GM12878 (cell line): ENCODE data around the gene CARD19. TPM values are rescaled to one million over a fixed set of nuclear protein-coding genes. Genes with fewer than 3 reads are reported as not detected.

ENCODE experiments used
- DPF2 ChIP-seq: fragments of 450-650 bp; IDR thresholded peaks from 2 replicates; pipeline ENCODE4 v1.6.1; 2017; ENCODE audit warnings: mild to moderate bottlenecking
- EP300 ChIP-seq, 2 experiments: fragments of 150-350 bp in 1 of 2; IDR thresholded peaks; 2 replicates each; pipeline ENCODE4 v1.6.1; 2011 to 2012; ENCODE audit warnings: low read depth in 2 of 2, low read length in 2 of 2, borderline replicate concordance in 1 of 2, improper control_type of control experiment in 1 of 2, inconsistent platforms in 1 of 2; ENCODE audit not compliant: control insufficient read depth in 1 of 2
- IKZF2 ChIP-seq, 2 experiments: fragments of 450-650 bp; IDR thresholded peaks; 2 replicates each; pipeline ENCODE4 v1.6.1; 2017; ENCODE audit warnings: mild to moderate bottlenecking in 2 of 2, moderate library complexity in 2 of 2
- MYC ChIP-seq: IDR thresholded peaks from 2 replicates; pipeline ENCODE4 v1.6.1; 2011; ENCODE audit warnings: mild to moderate bottlenecking, low read length, moderate library complexity, inconsistent platforms; ENCODE audit not compliant: insufficient read depth, insufficient replicate concordance, insufficient read length, severe bottlenecking
- NRF1 ChIP-seq: conservative IDR thresholded peaks from 2 replicates; pipeline ENCODE4 v1.6.1; 2011; ENCODE audit warnings: mild to moderate bottlenecking, low read depth, low read length, improper control_type of control experiment
- RBBP5 ChIP-seq: fragments of 200-600 bp; sonication (generic); conservative IDR thresholded peaks from 2 replicates; pipeline ENCODE4 v1.6.1; 2016
- SIN3A ChIP-seq: IDR thresholded peaks from 2 replicates; pipeline ENCODE4 v1.6.1; 2012; ENCODE audit warnings: low read depth, low read length, improper control_type of control experiment
- TCF7 ChIP-seq: IDR thresholded peaks from 2 replicates; pipeline ENCODE4 v1.6.1; 2014; ENCODE audit warnings: antibody characterized with exemption, borderline replicate concordance
- ZBTB40 ChIP-seq: fragments of 450-650 bp; IDR thresholded peaks from 2 replicates; pipeline ENCODE4 v1.6.1; 2016; ENCODE audit warnings: mild to moderate bottlenecking, moderate library complexity, borderline replicate concordance
- polyA plus RNA-seq, 11 experiments: library from polyadenylated mRNA; depleted of rRNA in 4 of 11; unstranded in 6 of 11; stranded (reverse) in 5 of 11; fragments of >200 nt; fragmentation: Nextera tagmentation in 4 of 11; fragmentation: Illumina TruSeq in 1 of 11; extraction: Ambion mirVana in 4 of 11; extraction: Trizol in 1 of 11; gene quantifications; 1 replicate in 1 of 11; 2 replicates in 10 of 11; pipeline versions ENCODE4 v1.2.1 to v1.2.3, GENCODE V29; 2011 to 2016; ENCODE audit warnings: inconsistent platforms in 2 of 11, missing spikeins in 2 of 11, low read depth in 1 of 11
- total RNA-seq, 4 experiments: library from RNA; depleted of rRNA in 3 of 4; stranded (reverse); fragments of >200 nt in 3 of 4; fragmentation: Illumina TruSeq in 1 of 4; extraction: Trizol in 1 of 4; gene quantifications; 2 replicates each; pipeline versions ENCODE4 v1.2.1 to v1.2.3, GENCODE V29; 2013 to 2021
- TF ChIP-seq, protein P1 (sequence below): fragments of 450-650 bp; IDR thresholded peaks from 2 replicates; pipeline ENCODE4 v1.6.1; 2017; ENCODE audit warnings: mild to moderate bottlenecking, moderate library complexity
- TF ChIP-seq, protein P2 (sequence below): fragments of 450-650 bp; IDR thresholded peaks from 2 replicates; pipeline ENCODE4 v1.6.1; 2018; ENCODE audit warnings: borderline replicate concordance, mild to moderate bottlenecking; ENCODE audit not compliant: partially characterized antibody
- TF ChIP-seq, protein P3 (sequence below): fragments of 150-350 bp; IDR thresholded peaks from 2 replicates; pipeline ENCODE4 v1.6.1; 2016; ENCODE audit warnings: low read depth, low read length

CARD19 gene
- total and polyA plus RNA-seq, 10 of the 15 experiments (the other 5 are each of a cell fraction or from before 2014, with no cell fraction given) = 0.61 to 41.6 (median 19.9) TPM

GRCh38 chr9:93064392-93065134 lies 31.5 kb upstream of the CARD19 start (continued):
- TF ChIP-seq EP300 (IDR thresholded peaks at IDR 0.05; ENCODE audit: borderline replicate concordance in 1 of 2, control insufficient read depth in 1 of 2, low read depth in 2 of 2, low read length in 2 of 2) = peak; percentile 87 to 88
- TF ChIP-seq, protein P1, sequence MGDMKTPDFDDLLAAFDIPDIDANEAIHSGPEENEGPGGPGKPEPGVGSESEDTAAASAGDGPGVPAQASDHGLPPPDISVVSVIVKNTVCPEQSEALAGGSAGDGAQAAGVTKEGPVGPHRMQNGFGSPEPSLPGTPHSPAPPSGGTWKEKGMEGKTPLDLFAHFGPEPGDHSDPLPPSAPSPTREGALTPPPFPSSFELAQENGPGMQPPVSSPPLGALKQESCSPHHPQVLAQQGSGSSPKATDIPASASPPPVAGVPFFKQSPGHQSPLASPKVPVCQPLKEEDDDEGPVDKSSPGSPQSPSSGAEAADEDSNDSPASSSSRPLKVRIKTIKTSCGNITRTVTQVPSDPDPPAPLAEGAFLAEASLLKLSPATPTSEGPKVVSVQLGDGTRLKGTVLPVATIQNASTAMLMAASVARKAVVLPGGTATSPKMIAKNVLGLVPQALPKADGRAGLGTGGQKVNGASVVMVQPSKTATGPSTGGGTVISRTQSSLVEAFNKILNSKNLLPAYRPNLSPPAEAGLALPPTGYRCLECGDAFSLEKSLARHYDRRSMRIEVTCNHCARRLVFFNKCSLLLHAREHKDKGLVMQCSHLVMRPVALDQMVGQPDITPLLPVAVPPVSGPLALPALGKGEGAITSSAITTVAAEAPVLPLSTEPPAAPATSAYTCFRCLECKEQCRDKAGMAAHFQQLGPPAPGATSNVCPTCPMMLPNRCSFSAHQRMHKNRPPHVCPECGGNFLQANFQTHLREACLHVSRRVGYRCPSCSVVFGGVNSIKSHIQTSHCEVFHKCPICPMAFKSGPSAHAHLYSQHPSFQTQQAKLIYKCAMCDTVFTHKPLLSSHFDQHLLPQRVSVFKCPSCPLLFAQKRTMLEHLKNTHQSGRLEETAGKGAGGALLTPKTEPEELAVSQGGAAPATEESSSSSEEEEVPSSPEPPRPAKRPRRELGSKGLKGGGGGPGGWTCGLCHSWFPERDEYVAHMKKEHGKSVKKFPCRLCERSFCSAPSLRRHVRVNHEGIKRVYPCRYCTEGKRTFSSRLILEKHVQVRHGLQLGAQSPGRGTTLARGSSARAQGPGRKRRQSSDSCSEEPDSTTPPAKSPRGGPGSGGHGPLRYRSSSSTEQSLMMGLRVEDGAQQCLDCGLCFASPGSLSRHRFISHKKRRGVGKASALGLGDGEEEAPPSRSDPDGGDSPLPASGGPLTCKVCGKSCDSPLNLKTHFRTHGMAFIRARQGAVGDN = peak; percentile 98
- no peak for TF ChIP-seq MYC
- TF ChIP-seq TCF7 = no peak
- TF ChIP-seq IKZF2 (IDR thresholded peaks at IDR 0.05) = peak; percentile 91 to 93
- TF ChIP-seq DPF2 = peak; percentile 97
- TF ChIP-seq, protein P2, sequence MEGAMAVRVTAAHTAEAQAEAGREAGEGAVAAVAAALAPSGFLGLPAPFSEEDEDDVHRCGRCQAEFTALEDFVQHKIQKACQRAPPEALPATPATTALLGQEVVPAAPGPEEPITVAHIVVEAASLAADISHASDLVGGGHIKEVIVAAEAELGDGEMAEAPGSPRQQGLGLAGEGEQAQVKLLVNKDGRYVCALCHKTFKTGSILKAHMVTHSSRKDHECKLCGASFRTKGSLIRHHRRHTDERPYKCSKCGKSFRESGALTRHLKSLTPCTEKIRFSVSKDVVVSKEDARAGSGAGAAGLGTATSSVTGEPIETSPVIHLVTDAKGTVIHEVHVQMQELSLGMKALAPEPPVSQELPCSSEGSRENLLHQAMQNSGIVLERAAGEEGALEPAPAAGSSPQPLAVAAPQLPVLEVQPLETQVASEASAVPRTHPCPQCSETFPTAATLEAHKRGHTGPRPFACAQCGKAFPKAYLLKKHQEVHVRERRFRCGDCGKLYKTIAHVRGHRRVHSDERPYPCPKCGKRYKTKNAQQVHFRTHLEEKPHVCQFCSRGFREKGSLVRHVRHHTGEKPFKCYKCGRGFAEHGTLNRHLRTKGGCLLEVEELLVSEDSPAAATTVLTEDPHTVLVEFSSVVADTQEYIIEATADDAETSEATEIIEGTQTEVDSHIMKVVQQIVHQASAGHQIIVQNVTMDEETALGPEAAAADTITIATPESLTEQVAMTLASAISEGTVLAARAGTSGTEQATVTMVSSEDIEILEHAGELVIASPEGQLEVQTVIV = no peak
- no peak; the same call in 1 of the 2 replicates for TF ChIP-seq ZBTB40
- no peak for TF ChIP-seq NRF1
- TF ChIP-seq SIN3A = no peak
- no peak for TF ChIP-seq RBBP5
- TF ChIP-seq, protein P3, sequence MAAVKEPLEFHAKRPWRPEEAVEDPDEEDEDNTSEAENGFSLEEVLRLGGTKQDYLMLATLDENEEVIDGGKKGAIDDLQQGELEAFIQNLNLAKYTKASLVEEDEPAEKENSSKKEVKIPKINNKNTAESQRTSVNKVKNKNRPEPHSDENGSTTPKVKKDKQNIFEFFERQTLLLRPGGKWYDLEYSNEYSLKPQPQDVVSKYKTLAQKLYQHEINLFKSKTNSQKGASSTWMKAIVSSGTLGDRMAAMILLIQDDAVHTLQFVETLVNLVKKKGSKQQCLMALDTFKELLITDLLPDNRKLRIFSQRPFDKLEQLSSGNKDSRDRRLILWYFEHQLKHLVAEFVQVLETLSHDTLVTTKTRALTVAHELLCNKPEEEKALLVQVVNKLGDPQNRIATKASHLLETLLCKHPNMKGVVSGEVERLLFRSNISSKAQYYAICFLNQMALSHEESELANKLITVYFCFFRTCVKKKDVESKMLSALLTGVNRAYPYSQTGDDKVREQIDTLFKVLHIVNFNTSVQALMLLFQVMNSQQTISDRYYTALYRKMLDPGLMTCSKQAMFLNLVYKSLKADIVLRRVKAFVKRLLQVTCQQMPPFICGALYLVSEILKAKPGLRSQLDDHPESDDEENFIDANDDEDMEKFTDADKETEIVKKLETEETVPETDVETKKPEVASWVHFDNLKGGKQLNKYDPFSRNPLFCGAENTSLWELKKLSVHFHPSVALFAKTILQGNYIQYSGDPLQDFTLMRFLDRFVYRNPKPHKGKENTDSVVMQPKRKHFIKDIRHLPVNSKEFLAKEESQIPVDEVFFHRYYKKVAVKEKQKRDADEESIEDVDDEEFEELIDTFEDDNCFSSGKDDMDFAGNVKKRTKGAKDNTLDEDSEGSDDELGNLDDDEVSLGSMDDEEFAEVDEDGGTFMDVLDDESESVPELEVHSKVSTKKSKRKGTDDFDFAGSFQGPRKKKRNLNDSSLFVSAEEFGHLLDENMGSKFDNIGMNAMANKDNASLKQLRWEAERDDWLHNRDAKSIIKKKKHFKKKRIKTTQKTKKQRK = no peak; the same call in 1 of the 2 replicates
